NCI-H2227 treated with DMSO at 0.1 percent for 48 hours (cell line): ENCODE results near the gene KCNE2.
"Not testable (repeated sequence)": the region's sequence is repeated elsewhere in the genome, so short reads cannot be mapped to it uniquely, and the experiment has no call there.

Source experiments
- DNase-seq: peaks from one replicate; lab custom pipeline; 2025; lab: John Stamatoyannopoulos, UW

Gene KCNE2

DNA sequence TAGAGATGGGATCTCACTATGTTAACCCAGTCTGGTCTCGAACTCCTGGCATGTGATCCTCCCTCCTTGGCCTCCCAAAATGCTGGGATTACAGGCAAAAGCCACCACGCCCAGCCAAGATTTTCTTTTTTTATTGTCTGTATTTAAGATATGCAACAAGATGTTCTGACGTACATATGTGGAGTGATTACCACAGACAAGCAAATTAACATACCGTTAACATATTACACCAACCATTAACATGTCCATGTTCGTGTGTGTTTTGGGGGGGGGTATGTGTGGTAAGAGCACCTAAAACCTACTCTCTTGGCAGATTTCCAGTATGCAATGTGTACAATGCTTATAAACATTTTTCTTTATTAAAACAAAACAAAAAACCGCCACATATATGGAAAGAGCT is 10.6 kb upstream of the KCNE2 start:
- no peak for DNase-seq

GRCh38 chr21:34354836-34355235 is 9.0 kb upstream of the KCNE2 start:
- no peak for DNase-seq

- DNase-seq = no peak
Measured at GRCh38 chr21:34355570-34355969, 8.2 kb upstream of the KCNE2 start.

GRCh38 chr21:34357889-34358288 is 5.9 kb upstream of the KCNE2 start:
- no peak for DNase-seq

DNA sequence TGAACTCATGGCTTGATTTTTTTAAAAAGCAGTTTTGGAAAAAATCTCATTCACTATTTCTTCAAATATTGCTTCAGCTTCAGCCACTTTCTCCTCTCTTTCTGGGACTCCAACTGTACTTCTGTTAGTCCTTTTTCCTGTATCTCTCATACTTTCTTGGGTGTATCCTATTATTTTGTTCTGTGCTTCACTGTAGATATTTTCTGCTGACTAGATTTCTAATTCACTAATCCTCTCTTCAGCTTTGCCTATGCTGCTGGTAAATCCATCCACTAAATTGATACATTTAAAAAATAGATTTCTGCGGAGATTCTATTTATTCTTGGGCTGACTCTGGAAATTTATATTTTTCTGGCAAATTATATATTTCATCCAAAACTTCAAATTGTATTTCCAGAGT is 4.9 kb upstream of the KCNE2 start:
- DNase-seq = no peak

DNA sequence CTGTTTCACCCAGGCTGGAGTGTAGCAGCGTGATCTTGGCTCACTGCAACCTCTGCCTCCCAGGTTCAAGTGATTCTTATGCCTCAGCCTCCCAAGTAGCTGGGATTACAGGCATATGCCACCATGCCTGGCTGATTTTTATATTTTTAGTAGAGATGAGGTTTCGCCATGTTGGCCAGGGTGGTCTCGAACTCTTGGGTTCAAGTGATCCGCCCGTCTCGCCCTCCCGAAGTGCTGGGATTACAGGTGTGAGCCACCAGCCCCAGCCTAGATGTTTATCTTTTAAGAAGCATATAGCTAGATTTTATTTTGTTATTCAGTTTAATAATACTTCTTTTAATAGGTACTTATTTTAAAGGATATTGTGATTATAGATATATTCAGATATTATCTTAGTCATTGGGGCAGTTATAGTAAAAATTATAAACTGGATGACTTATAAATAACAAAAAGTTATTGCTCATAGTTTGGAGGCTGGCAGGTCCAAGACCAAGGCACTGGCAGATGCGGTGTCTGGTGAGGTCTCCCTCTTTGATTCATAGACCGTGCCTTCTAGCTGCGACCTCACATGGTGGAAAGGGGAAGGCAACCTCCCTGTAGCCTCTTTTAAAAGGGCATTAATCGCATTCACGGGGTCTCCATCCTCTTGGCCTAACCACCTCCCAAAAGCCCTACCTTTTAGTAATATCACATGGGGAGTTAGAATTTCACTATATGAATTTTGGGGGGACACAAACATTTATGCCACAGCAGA is 3.1 kb upstream of the KCNE2 start:
- DNase-seq = no peak

DNA sequence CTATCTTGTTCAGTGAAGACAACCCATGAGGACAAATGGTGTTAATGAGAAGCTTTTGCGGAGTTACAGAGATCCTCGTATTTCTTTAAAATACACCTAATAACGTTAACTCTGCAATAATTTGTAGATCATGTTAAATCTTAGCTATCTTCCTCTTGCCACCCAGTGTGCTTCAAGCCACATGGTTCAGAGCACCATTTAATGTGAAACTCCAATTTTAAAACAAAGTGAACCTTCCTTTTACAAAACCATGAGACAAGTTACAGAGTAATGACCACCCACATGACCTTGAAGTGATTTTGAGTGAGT is 1.7 kb upstream of the KCNE2 start:
- DNase-seq = no peak

GRCh38 chr21:34362670-34363069 is 1.1 kb upstream of the KCNE2 start:
- DNase-seq = no peak

GRCh38 chr21:34364921-34365320 is 1.1 kb downstream of the KCNE2 start:
- DNase-seq = no peak

GRCh38 chr21:34365809-34366208 is 2.0 kb downstream of the KCNE2 start:
- no peak for DNase-seq

GRCh38 chr21:34367320-34367935 is 3.6 kb downstream of the KCNE2 start:
- peak; percentile 46 for DNase-seq

DNA sequence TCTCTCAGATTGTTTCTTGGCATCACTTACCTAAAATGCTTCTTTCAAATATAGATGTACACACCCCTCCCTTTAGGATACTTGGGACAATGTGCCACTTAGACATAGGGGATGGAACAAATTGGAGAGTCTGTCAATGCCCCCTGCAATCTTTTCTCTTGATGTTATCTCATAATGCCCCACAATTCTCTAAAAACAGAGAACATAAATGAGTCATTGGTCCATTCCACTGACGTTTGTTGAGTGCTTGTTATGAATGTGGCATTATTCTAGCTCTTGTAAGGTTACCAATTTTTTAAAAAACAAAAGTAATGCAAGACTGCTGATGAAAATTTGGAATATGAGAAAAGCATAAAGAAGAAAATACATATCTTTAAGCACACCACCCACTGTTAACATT is 5.9 kb downstream of the KCNE2 start:
- no peak for DNase-seq

- no peak for DNase-seq
Measured at GRCh38 chr21:34372321-34372720, 8.5 kb downstream of the KCNE2 start.

- not testable (repeated sequence) for DNase-seq
Measured at GRCh38 chr21:34374462-34374861, 10.7 kb downstream of the KCNE2 start.

DNA sequence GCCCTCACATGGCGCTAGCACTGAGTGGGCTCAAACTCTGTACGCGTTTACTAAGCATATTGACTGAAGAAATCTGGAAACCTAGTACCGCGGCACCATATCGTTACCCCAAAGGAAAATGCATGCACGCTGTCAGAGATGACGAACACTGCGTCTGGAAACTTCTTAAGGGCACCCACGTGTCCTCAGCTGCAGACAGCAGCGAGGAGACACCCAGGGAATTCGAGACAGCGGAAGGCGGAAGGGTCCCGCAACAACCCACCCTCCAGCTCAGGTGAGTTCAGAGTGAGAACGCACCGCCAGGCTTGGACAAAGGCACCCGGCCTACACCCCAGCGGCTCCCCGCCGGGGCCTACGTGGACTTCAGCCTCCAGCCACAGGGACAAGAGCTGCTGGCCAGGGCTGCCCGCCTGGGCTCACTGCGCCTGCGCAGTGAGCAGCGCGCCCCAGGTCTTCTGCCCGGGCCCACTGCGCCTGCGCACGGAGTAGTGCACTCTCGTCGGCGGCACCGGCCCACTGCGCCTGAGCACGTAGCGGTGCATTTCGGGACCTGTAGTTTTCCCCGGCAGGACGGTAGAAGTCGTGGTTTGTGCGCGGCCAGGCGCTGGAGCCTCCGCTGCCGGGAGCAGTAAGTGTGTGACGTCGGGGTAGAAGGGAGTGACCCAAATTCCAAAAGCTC is 11.3 kb downstream of the KCNE2 start, which contains the start of gene SMIM11:
Gene SMIM11 (plus strand): TSS at position 568 of the 679 bp plus-strand sequence. CDS start 3,998 bp downstream, outside the sequence.
- not testable (repeated sequence) for DNase-seq

DNA sequence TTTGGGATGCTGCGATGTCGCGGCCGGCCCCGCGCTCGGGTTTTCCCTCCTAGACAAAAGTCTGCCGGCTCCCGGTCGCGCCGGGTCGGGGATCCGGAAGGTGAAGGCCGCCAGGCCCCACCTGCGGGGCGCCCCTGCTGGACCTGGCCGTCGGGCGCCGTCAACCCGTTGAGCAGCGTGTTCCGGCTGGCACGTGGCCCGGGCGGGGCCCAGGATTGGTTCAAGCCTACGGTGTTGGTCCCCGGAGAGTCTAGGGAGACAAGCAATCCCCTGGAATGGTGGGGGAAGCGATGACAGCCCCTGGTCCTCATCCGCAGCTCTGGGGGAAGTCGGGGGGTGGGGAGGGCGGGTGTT is 11.8 kb downstream of the KCNE2 start:
- not testable (repeated sequence) for DNase-seq

DNA sequence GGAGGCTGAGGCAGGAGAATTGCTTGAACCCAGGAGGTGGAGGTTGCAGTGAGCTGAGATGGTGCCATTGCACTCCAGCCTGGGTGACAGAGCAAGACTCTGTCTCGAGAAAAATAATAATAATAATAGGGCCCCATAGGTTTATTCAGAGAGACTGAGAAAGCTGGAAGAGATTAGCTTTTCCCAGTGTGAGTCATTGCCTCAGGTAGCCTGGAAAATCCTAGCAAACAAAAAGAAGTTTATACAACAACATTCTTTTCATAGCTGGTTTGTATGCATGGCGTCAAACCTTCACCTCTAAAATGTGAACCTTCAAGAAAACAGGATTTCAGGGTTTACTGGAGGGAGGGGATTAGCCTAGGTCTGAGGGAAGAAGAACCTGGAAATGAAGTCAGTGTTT is 19.3 kb downstream of the KCNE2 start:
- not testable (repeated sequence) for DNase-seq

DNA sequence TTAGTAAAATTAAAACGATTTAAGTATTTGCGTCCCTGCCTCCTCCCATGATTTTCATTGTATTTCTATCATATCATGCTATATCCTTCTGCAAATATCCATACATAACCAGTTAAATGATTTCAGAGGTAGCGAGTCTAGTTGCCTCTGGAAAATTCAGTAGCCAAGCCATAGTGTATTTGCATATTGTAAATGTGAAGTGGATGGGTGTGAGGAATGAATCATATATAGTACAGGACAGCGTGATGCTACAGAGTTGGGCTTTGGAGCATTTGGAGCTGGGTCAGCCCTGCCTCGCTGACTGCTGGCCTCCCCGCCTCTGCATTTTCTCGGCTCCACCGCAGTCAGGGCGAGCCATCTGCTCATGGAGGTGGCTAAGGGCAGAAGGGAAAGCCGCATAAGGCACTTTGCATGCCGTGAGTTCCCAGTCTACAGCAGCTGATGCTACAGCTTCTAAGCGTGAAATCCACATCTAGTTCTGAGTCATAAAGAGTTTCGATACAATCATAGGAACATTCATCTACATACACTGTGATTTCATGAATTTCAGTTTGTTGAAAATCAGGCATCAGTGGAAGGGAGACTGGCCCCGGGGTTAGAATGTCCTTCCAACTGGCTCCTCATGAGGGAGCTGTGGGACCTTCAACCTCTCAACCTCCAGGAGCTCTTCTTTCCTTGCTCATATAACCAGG is 20.1 kb downstream of the KCNE2 start:
- not testable (repeated sequence) for DNase-seq

GRCh38 chr21:34400522-34400921 is 36.7 kb downstream of the KCNE2 start:
- not testable (repeated sequence) for DNase-seq

DNA sequence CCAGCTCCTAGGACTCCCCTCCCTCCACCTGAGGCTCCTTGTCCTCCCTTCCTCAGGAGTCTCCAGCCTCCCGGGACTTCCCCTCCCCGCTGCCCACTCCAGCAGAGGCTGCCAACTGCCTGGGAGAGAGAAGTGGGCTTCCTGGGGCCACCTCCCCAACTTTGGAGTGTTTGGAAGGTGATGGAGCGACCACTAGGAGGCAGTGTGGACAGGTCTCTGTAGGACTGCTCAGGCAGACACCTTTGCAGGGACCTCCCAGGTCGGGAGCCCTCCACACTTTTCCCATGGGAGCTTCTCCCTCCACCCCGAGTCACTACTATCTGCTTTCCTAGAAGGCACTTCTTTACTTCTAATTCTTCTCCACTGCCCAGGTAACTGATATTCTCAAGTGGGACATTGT is 40.9 kb downstream of the KCNE2 start:
- DNase-seq = not testable (repeated sequence)

DNA sequence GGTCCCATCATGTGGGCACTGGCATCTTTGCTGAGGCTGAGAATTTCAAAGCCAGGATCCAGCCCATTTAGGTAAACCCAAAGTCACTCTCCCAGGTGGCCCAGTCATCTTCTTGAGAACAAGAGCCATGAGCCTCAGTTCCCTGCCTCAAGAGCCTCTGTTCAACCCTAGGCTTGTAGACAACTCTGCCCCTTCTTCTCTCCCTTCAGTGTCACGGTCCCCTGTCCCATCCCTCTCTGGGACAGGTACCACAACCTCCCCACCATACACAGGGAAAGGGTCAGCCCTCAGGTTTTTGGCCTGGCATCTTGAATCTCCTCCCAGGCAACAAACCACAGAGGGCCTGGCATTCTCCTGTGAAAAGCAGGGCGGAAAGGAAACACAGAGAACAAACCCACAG is 41.9 kb downstream of the KCNE2 start:
- DNase-seq = not testable (repeated sequence)

DNA sequence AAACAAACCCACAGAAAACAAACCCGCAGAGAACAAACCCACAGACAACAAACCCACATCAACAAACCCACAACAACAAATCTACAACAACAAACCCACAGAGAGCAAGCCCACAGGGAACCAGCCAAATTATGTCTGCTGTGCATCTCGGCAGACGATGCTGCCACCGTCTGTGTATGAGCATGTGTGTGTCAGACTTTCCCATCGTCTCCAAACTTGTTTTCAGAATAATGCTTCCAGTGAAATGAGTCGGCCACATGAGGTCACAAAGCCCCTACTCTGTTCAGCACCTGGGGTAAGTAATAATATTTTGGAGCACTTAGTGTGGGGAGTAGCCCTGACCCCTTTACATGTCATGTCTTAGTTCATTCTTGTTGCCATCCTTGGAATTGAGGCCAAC is 42.3 kb downstream of the KCNE2 start:
- DNase-seq = not testable (repeated sequence)

- not testable (repeated sequence) for DNase-seq
Measured at GRCh38 chr21:34406676-34407075, 42.9 kb downstream of the KCNE2 start.
